GM19463 (cell line): Measurements from ENCODE around the gene ZNF723.
"Not testable (repeated sequence)": the region's sequence is repeated elsewhere in the genome, so short reads cannot be mapped to it uniquely, and the experiment has no call there.

Experiments
- ATAC-seq: cut with Tn5 transposase; IDR thresholded peaks from one replicate; pipeline ENCODE4 v1.9.1; 2021; ENCODE audit warnings: mild to moderate bottlenecking, moderate library complexity; ENCODE audit not compliant: unreplicated experiment

The ZNF723 gene

GRCh38 chr19:22832031-22832762 is at the start of gene ZNF723:
TSS of gene ZNF723 (plus strand) at chr19:22832291. CDS start at chr19:22832380, 89 bp downstream.
- ATAC-seq: no peak

- ATAC-seq: no peak
These were observed 48.3 kb upstream of the ZNF723 start, which contains the start of gene ZNF99 for GRCh38 chr19:22783651-22784410. TSS of gene ZNF99 (minus strand) at chr19:22784151. CDS start at chr19:22784016, 135 bp downstream.

- ATAC-seq: not testable (repeated sequence)
These were observed 39.2 kb upstream of the ZNF723 start for GRCh38 chr19:22792863-22793262.

- ATAC-seq: no peak
These were observed 35.1 kb upstream of the ZNF723 start for GRCh38 chr19:22797040-22797439.

GRCh38 chr19:22806418-22806817 is 25.7 kb upstream of the ZNF723 start:
- ATAC-seq: no peak

GRCh38 chr19:22807061-22807835 is 24.8 kb upstream of the ZNF723 start:
- ATAC-seq: no peak

- no peak for ATAC-seq
These were observed 18.0 kb upstream of the ZNF723 start for GRCh38 chr19:22814124-22814523.

GRCh38 chr19:22831211-22831610 is 880 bp upstream of the ZNF723 start:
- ATAC-seq: no peak

- ATAC-seq: not testable (repeated sequence)
These were observed 25.7 kb downstream of the ZNF723 start for GRCh38 chr19:22857713-22858320.

GRCh38 chr19:22882797-22883196 is 50.7 kb downstream of the ZNF723 start:
- no peak for ATAC-seq

- no peak for ATAC-seq
These were observed 61.8 kb downstream of the ZNF723 start for GRCh38 chr19:22893855-22894270.

GRCh38 chr19:22901431-22902130 is 69.5 kb downstream of the ZNF723 start:
- ATAC-seq: no peak
